Ovary (tissue), 9 donors: Measurements from ENCODE around the gene UNC93B1. TPM values are rescaled to one million over a fixed set of nuclear protein-coding genes. Genes with fewer than 3 reads are reported as not detected.

ENCODE experiments used
- DNase-seq, 5 donors: peaks; one replicate each; pipeline ENCODE4 v3.0.0-alpha.2; 2019 to 2020
- H3K27ac ChIP-seq, 2 donors: fragments of 200-600 bp; one replicate each; pipeline versions ENCODE4 v1.5.1 to v1.8.0; 2019 to 2022
- H3K27me3 ChIP-seq: fragments of 200-600 bp; one replicate; pipeline ENCODE4 v1.8.0; 2022
- H3K36me3 ChIP-seq: fragments of 200-600 bp; sonication (generic); one replicate; pipeline ENCODE4 v1.5.1; 2019
- H3K4me1 ChIP-seq: one replicate; pipeline ENCODE4 v1.8.1; 2013; ENCODE audit warnings: mild to moderate bottlenecking, moderate library complexity; ENCODE audit not compliant: insufficient read depth
- H3K4me3 ChIP-seq: fragments of 200-600 bp; sonication (generic); one replicate; pipeline ENCODE4 v1.5.1; 2017
- H3K9me3 ChIP-seq, 2 donors: fragments of 200-600 bp in 1 of 2; sonication (generic) in 1 of 2; one replicate each; pipeline versions ENCODE4 v1.5.1 to v1.8.1; 2013 to 2019; ENCODE audit warnings: mild to moderate bottlenecking in 1 of 2, moderate library complexity in 1 of 2
- CTCF ChIP-seq, 3 donors: fragments of 450-650 bp in 2 of 3; fragments of 200-600 bp in 1 of 3; IDR thresholded peaks; one replicate each; pipeline versions ENCODE4 v1.5.1 to v1.8.0; 2016 to 2022; ENCODE audit warnings: antibody characterized with exemption in 3 of 3, mild to moderate bottlenecking in 1 of 3
- EP300 ChIP-seq: sonication (generic); formaldehyde crosslinking; IDR thresholded peaks from one replicate; pipeline ENCODE4 v1.6.1; 2017; ENCODE audit warnings: antibody characterized with exemption
- POLR2A ChIP-seq: fragments of 450-650 bp; IDR thresholded peaks from one replicate; pipeline ENCODE4 v1.6.1; 2017; ENCODE audit warnings: antibody characterized with exemption, mild to moderate bottlenecking, moderate library complexity
- WGBS, 3 donors: extraction: QIAGEN DNeasy Blood & Tissue Kit in 1 of 3; methylation state at CpG; one replicate each; pipeline versions ENCODE4 v1.1.5 to v1.1.7; 2013 to 2017; 5-methylcytosine and 5-hydroxymethylcytosine counted together
- intact Hi-C, 4 donors: fragments of 100-400 bp; cut with DNase I; formaldehyde crosslinking; loops; one replicate each; pipeline versions ENCODE4 v1.11.0 to v1.15.1; 2022 to 2023
- polyA plus RNA-seq, 2 donors: library from polyadenylated mRNA; stranded (reverse); fragments of 200-250 nt in 1 of 2; fragments of 350-450 nt in 1 of 2; fragmentation: Illumina TruSeq in 1 of 2; extraction: RNeasy Lipid Tissue Mini Kit (QIAGEN cat#74804) in 1 of 2; gene quantifications; one replicate each; pipeline ENCODE4 v1.2.3, GENCODE V29; 2013 to 2014
- total RNA-seq, 7 donors: library from RNA; depleted of rRNA in 2 of 7; stranded (reverse); fragments of >200 nt in 2 of 7; fragmentation: NEBNext Ultra II Directional in 3 of 7; extraction: Animal tissue kit (Norgen Biotek cat#: 25700) in 3 of 7; gene quantifications; one replicate each; pipeline versions ENCODE4 v1.1.0 to v1.2.4, GENCODE V29; 2016 to 2023
- donor health status: DM: no; HTN: no; CAD: no; lungs with moderate emphysema.
- donor health status: DM: no; HTN: no; CAD: no.
- donor health status: Bipolar disorder and iron deficiency.
- donor health status: DM: yes; HTN: yes; CAD: no.
- donor health status: DM: no; HTN: no; CAD: no.
- donor health status: DM: yes; HTN: yes; CAD: no.

UNC93B1 gene
- total and polyA plus RNA-seq, 9 donors, result 9.0 to 39.6 (median 12.0) TPM

- H3K4me3 ChIP-seq, result no peak overlapping the region
- intact Hi-C loops, result loop anchor here in 1 of 4 donors (10.0 kb wide), 1 partner anchor 430 kb away; no protein-coding TSS in a partner anchor
- 75 to 92% (median 90%) methylated on average over 5 of the region's 5 CpGs for WGBS, 3 donors
- TF ChIP-seq POLR2A (no peak), CTCF (IDR thresholded peaks at IDR 0.05) (no peak), EP300 (no peak)
- H3K36me3 ChIP-seq, result no peaks in the 10 kb centered on the region
- no peak for DNase-seq
- peaks cover 4% of the 10 kb centered on the region for H3K4me1 ChIP-seq
- no peaks in the 10 kb centered on the region for H3K27me3 ChIP-seq
- H3K9me3 ChIP-seq, result peaks cover 0 to 5% of the 10 kb centered on the region in 2 donors
- no peak overlapping the region for H3K27ac ChIP-seq
Observed at GRCh38 chr11:68025047-68025446, 21.1 kb upstream of the UNC93B1 start.

DNA sequence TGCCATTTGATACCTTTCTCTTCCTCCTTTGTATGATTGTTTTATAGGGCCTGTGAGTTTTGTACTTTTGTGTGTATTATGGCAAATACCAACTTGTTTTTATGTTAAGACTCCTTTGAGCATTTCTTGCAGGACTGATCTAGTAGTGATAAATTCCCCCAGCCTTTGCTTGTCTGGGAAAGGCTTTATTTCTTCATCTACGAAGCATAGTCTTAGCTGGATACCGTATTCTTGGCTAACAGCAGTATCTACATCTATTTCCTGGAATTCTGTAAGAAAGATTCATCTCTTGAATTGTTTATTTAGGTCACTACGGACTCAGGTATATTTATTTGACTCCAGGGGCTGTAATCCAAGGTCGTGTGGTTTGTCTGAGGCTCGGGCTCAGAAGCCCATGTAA is 20.6 kb upstream of the UNC93B1 start:
- Histone ChIP-seq H3K9me3 (peaks cover 0 to 5% of the 10 kb centered on the region in 2 donors), H3K27ac (no peak overlapping the region), H3K27me3 (no peaks in the 10 kb centered on the region), H3K36me3 (no peaks in the 10 kb centered on the region), H3K4me3 (no peak overlapping the region), H3K4me1 (peaks cover under 1% of the 10 kb centered on the region)
- WGBS, 3 donors, result 79 to 82% (median 81%) methylated on average over 5 of the region's 5 CpGs
- intact Hi-C loops, result loop anchor here in 1 of 4 donors (10.0 kb wide), 1 partner anchor 430 kb away; no protein-coding TSS in a partner anchor
- TF ChIP-seq CTCF (IDR thresholded peaks at IDR 0.05), result no peak
- no peak for TF ChIP-seq POLR2A
- TF ChIP-seq EP300, result no peak
- no peak for DNase-seq

GRCh38 chr11:68022531-68022930 is 18.6 kb upstream of the UNC93B1 start:
- no peak overlapping the region for H3K27ac ChIP-seq
- H3K4me1 ChIP-seq, result no peaks in the 10 kb centered on the region
- H3K36me3 ChIP-seq, result no peaks in the 10 kb centered on the region
- intact Hi-C loops, result loop anchor here in 1 of 4 donors (10.0 kb wide), 1 partner anchor 432 kb away; no protein-coding TSS in a partner anchor
- no peak for DNase-seq
- no peak overlapping the region for H3K4me3 ChIP-seq
- H3K27me3 ChIP-seq, result no peaks in the 10 kb centered on the region
- WGBS, 3 donors, result 77 to 87% (median 83%) methylated on average over 13 of the region's 13 CpGs
- H3K9me3 ChIP-seq, result peaks cover 0 to 5% of the 10 kb centered on the region in 2 donors
- TF ChIP-seq CTCF (IDR thresholded peaks at IDR 0.05) (no peak), EP300 (no peak), POLR2A (no peak)

DNA sequence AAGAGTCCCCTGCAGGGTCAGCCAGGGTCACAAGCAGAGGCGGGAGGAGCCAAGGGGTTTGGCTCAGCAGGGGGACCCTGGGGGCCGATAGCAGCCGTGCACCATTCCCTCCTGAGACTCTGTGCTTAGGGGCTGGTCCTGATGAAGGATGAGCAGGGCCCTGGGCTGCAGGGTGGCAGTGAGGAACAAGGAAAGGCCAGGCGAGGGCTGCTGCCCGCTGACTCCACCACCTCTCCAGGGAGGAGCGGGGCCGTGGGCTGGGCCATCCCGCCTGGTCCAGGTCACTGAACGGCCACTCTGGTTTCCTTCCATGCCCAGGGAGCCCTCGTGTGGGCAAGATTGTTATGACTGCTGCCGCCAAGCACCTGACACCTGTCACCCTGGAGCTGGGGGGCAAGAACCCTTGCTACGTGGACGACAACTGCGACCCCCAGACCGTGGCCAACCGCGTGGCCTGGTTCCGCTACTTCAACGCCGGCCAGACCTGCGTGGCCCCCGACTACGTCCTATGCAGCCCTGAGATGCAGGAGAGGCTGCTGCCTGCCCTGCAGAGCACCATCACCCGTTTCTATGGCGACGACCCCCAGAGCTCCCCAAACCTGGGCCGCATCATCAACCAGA is 17.4 kb upstream of the UNC93B1 start:
- H3K4me3 ChIP-seq, result no peak overlapping the region
- H3K9me3 ChIP-seq, result peaks cover 0 to 5% of the 10 kb centered on the region in 2 donors
- no peak overlapping the region for H3K27ac ChIP-seq
- no peak for DNase-seq
- no peaks in the 10 kb centered on the region for H3K4me1 ChIP-seq
- H3K36me3 ChIP-seq, result no peaks in the 10 kb centered on the region
- H3K27me3 ChIP-seq, result no peaks in the 10 kb centered on the region
- TF ChIP-seq POLR2A (no peak), CTCF (IDR thresholded peaks at IDR 0.05) (no peak), EP300 (no peak)
- 59 to 81% (median 65%) methylated on average over 27 of the region's 27 CpGs for WGBS, 3 donors
- intact Hi-C loops, result loop anchor here in 1 of 4 donors (10.0 kb wide), 1 partner anchor 434 kb away; no protein-coding TSS in a partner anchor
